HepG2 (cell line): Measurements from ENCODE around the gene GSG1. TPM values are rescaled to one million over a fixed set of nuclear protein-coding genes. Genes with fewer than 3 reads are reported as not detected.

Experiments
- ATAC-seq: fragments of 200-7000 bp; cut with Tn5 transposase; 3 replicates; pipeline ENCODE4 v1.9.1; 2020; ENCODE audit warnings: mild to moderate bottlenecking, moderate library complexity
- BruUV-seq: library from RNA; stranded (reverse); fragments of 400-500 nt; replicated peaks from 2 replicates; lab custom pipeline; 2021; lab: Mats Ljungman, UMichigan
- CTCF ChIA-PET: fragments of 300-600 bp; formaldehyde crosslinking; extraction: SDS; loops from one replicate; lab custom pipeline; 2021; ENCODE audit warnings: low total read pairs, inconsistent platforms, low intra/inter-chr PET ratio; lab: Yijun Ruan, JAX
- POLR2A ChIA-PET: fragments of 350-600 bp; sonication (Branson Sonifier 250); formaldehyde crosslinking; loops from one replicate; lab custom pipeline; 2020; ENCODE audit warnings: antibody characterized with exemption, inconsistent platforms; lab: Yijun Ruan, JAX
- DNase-seq: peaks from one replicate; pipeline ENCODE4 v3.0.0-alpha.2; 2015; ENCODE audit warnings: low spot score
- FAIRE-seq: peaks from 3 replicates; lab custom pipeline; 2011; peaks lifted over from hg19 to GRCh38; lab: Jason Lieb, UNC
- H2AFZ ChIP-seq: one replicate; pipeline ENCODE4 v1.6.1; 2011; ENCODE audit warnings: low read length, inconsistent platforms
- H3K27ac ChIP-seq: fragments of 300-600 bp; 3 replicates; pipeline ENCODE4 v1.8.0; 2011; ENCODE audit warnings: mixed run types, mild to moderate bottlenecking, mixed read lengths, low read length, inconsistent platforms; ENCODE audit not compliant: insufficient read depth; ENCODE audit errors: extremely low read length
- H3K27me3 ChIP-seq, 2 experiments: fragments of 200-600 bp in 1 of 2; 2 replicates in 1 of 2; 3 replicates in 1 of 2; pipeline versions ENCODE4 v1.6.0 to v1.8.0; 2011; ENCODE audit warnings: low read length in 2 of 2, mild to moderate bottlenecking in 2 of 2, moderate library complexity in 2 of 2, inconsistent platforms in 1 of 2; ENCODE audit not compliant: insufficient read depth in 2 of 2, control insufficient read depth in 1 of 2
- H3K36me3 ChIP-seq, 2 experiments: fragments of 200-600 bp in 1 of 2; replicated peaks in 1 of 2; 2 replicates in 1 of 2; 3 replicates in 1 of 2; pipeline versions ENCODE4 v1.5.1 to v1.8.0; 2011; ENCODE audit warnings: low read length in 2 of 2, inconsistent platforms in 1 of 2; ENCODE audit not compliant: insufficient read depth in 2 of 2, control insufficient read depth in 1 of 2
- H3K4me1 ChIP-seq: 2 replicates; pipeline ENCODE4 v1.5.1; 2012; ENCODE audit warnings: low read length, inconsistent platforms; ENCODE audit not compliant: insufficient read depth
- H3K4me2 ChIP-seq: 2 replicates; pipeline ENCODE4 v1.6.0; 2011; ENCODE audit warnings: low read depth, low read length, inconsistent platforms
- H3K4me3 ChIP-seq, 3 experiments: fragments of 200-600 bp in 1 of 3; sonication (generic), shearing (Covaris generic) in 1 of 3; replicated peaks in 1 of 3; 2 replicates each; pipeline ENCODE4 v1.5.1; 2011 to 2016; ENCODE audit warnings: low read length in 3 of 3, inconsistent platforms in 2 of 3, low read depth in 2 of 3, mild to moderate bottlenecking in 2 of 3, control low read depth in 1 of 3, mixed read lengths in 1 of 3; ENCODE audit not compliant: insufficient read depth in 1 of 3
- H3K79me2 ChIP-seq: one replicate; pipeline ENCODE4 v1.6.1; 2011; ENCODE audit warnings: low read length, inconsistent platforms; ENCODE audit not compliant: insufficient read depth
- H3K9ac ChIP-seq: 2 replicates; pipeline ENCODE4 v1.6.0; 2011; ENCODE audit warnings: mild to moderate bottlenecking, low read depth, low read length, inconsistent platforms; ENCODE audit not compliant: insufficient read depth
- H3K9me3 ChIP-seq: 2 replicates; pipeline ENCODE4 v1.5.1; 2012; ENCODE audit warnings: mild to moderate bottlenecking, low read length
- H4K20me1 ChIP-seq: 2 replicates; pipeline ENCODE4 v1.6.0; 2011; ENCODE audit warnings: inconsistent platforms, mild to moderate bottlenecking, low read length, moderate library complexity; ENCODE audit not compliant: insufficient read depth
- CCDC6 ChIP-seq: sonication (generic); formaldehyde crosslinking; IDR thresholded peaks from 2 replicates; pipeline ENCODE4 v1.8.1; 2022; ENCODE audit warnings: mild to moderate bottlenecking, missing genetic modification reagents, moderate library complexity
- PRPF4 ChIP-seq: fragments of 200-400 bp; formaldehyde crosslinking; IDR thresholded peaks from 2 replicates; pipeline ENCODE4 v1.6.1; 2016; ENCODE audit warnings: low read length, low read depth; ENCODE audit not compliant: poor library complexity, severe bottlenecking
- REPIN1 ChIP-seq: sonication (generic); formaldehyde crosslinking; IDR thresholded peaks from 2 replicates; pipeline ENCODE4 v1.8.0; 2022; ENCODE audit warnings: missing genetic modification reagents, low read depth, mild to moderate bottlenecking, borderline replicate concordance
- ZFP41 ChIP-seq: sonication (generic); formaldehyde crosslinking; IDR thresholded peaks from 2 replicates; pipeline ENCODE4 v1.4.0; 2020; ENCODE audit warnings: mild to moderate bottlenecking, missing genetic modification reagents, borderline replicate concordance
- ZNF124 ChIP-seq: sonication (generic); formaldehyde crosslinking; IDR thresholded peaks from 2 replicates; pipeline ENCODE4 v1.4.0; 2020; ENCODE audit warnings: missing genetic modification reagents
- ZNF256 ChIP-seq: sonication (generic); formaldehyde crosslinking; conservative IDR thresholded peaks from 2 replicates; pipeline ENCODE4 v1.4.0; 2020; ENCODE audit warnings: missing genetic modification reagents
- ZNF326 ChIP-seq: sonication (generic); formaldehyde crosslinking; IDR thresholded peaks from 2 replicates; pipeline ENCODE4 v1.4.0; 2020; ENCODE audit warnings: missing genetic modification reagents, borderline replicate concordance
- ZNF773 ChIP-seq: sonication (generic); formaldehyde crosslinking; IDR thresholded peaks from 2 replicates; pipeline ENCODE4 v1.4.0; 2020; ENCODE audit warnings: missing genetic modification reagents, borderline replicate concordance
- WGBS: methylation state at CpG from one replicate; pipeline ENCODE4 v1.1.6; 2017; ENCODE audit warnings: low lambda C conversion rate; 5-methylcytosine and 5-hydroxymethylcytosine counted together
- in situ Hi-C: cut with HindIII; loops from 2 replicates; pipeline ENCODE4 v1.10.0; 2017; ENCODE audit warnings: low pct_unique_long_range_greater_than_20kb; ENCODE audit not compliant: extremely low pct_ligation_motif_present
- intact Hi-C: fragments of 100-400 bp; cut with micrococcal nuclease; formaldehyde crosslinking; loops from one replicate; pipeline ENCODE4 v1.10.0; 2022; ENCODE audit not compliant: unreplicated experiment
- polyA plus RNA-seq, 8 experiments: library from polyadenylated mRNA; depleted of rRNA in 3 of 8; stranded (reverse) in 7 of 8; unstranded in 1 of 8; fragments of >200 nt; fragmentation: Illumina TruSeq in 4 of 8; extraction: Trizol in 4 of 8; gene quantifications; 2 replicates each; pipeline versions ENCODE4 v1.2.1 to v1.2.3, GENCODE V29; 2011 to 2016; ENCODE audit warnings: low read depth in 4 of 8, missing spikeins in 1 of 8, mixed read lengths in 1 of 8; ENCODE audit not compliant: insufficient read depth in 1 of 8
- total RNA-seq, 5 experiments: library from RNA; depleted of rRNA; stranded (reverse); fragments of >200 nt; fragmentation: Illumina TruSeq; extraction: Trizol; gene quantifications; 2 replicates each; pipeline ENCODE4 v1.2.3, GENCODE V29; 2016; ENCODE audit warnings: low read depth in 1 of 5
- TF ChIP-seq, protein P1 (sequence below): sonication (generic); formaldehyde crosslinking; IDR thresholded peaks from 2 replicates; pipeline ENCODE4 v1.8.0; 2022; ENCODE audit warnings: mild to moderate bottlenecking, missing genetic modification reagents; ENCODE audit not compliant: insufficient replicate concordance

The GSG1 gene
- total and polyA plus RNA-seq, 2 of the 13 experiments (the other 11 are each of a cell fraction or from before 2014, with no cell fraction given) = not detected

DNA sequence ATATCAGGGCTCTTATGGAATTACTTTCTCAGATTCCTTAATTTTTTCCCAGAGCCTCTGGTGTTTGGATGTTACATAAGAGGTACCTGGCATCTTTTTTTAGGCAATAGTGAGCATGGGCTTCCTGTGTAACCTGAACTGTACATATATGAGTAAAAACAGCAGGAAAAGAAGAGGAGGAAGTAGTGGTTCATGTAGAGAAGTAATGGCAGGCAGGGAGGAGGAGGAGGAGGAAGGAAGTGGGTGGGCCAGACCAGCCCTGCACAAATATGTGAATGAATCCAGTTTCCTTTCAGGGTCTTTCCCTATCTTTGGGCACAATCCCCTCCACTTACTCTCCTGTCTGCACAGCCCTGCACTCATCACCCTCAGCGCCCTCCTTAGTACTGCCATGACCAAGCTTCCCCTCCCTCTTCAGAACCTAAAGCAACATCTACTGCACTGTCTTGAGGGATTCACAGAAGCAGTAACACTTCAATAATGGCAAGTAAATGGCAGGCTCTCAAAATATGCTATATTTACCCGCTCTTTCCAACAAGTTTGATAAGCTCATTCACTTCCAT is 40.9 kb upstream of the GSG1 start:
- no peak for FAIRE-seq
- CTCF ChIA-PET = no interaction called here
- in situ Hi-C loops = no loop called here
- POLR2A ChIA-PET = no interaction called here
- no TSS peak for BruUV-seq
- DNase-seq = no peak
- Histone ChIP-seq H3K4me2 (no peak overlapping the region), H3K4me1 (no peaks in the 10 kb centered on the region), H4K20me1 (no peaks in the 10 kb centered on the region), H3K4me3 (no peak overlapping the region), H3K27me3 (peaks cover 2 to 24% of the 10 kb centered on the region in 2 experiments; a peak in 4 of 5 replicates), H3K27ac (no peak overlapping the region), H3K9me3 (no peaks in the 10 kb centered on the region), H3K9ac (no peak overlapping the region), H2AFZ (no peak overlapping the region), H3K79me2 (no peaks in the 10 kb centered on the region), H3K36me3 (no peaks in the 10 kb centered on the region)
- 0% methylated on average over 2 of the region's 2 CpGs for WGBS
- TF ChIP-seq, protein P1, sequence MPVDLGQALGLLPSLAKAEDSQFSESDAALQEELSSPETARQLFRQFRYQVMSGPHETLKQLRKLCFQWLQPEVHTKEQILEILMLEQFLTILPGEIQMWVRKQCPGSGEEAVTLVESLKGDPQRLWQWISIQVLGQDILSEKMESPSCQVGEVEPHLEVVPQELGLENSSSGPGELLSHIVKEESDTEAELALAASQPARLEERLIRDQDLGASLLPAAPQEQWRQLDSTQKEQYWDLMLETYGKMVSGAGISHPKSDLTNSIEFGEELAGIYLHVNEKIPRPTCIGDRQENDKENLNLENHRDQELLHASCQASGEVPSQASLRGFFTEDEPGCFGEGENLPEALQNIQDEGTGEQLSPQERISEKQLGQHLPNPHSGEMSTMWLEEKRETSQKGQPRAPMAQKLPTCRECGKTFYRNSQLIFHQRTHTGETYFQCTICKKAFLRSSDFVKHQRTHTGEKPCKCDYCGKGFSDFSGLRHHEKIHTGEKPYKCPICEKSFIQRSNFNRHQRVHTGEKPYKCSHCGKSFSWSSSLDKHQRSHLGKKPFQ (CRISPR knock-in tag) = no peak
- no peak for TF ChIP-seq ZNF326 (CRISPR knock-in tag)
- no peak for TF ChIP-seq ZFP41 (CRISPR knock-in tag)
- TF ChIP-seq PRPF4 = no peak
- TF ChIP-seq REPIN1 = no peak
- TF ChIP-seq ZNF773 (CRISPR knock-in tag) = no peak
- no peak for TF ChIP-seq ZNF124 (CRISPR knock-in tag)
- no peak for TF ChIP-seq ZNF256 (CRISPR knock-in tag)
- no peak for TF ChIP-seq CCDC6 (CRISPR knock-in tag)
- intact Hi-C loops = no loop called here
- no peak for ATAC-seq
